Stimulated activated CD8-positive, alpha-beta memory T cell treated with anti-CD3 and anti-CD28 coated beads, Interleukin-7, amount 100 ng/mL, for 4 hours (primary cell): ENCODE measurements around the gene ZNF493.
A peak's percentile ranks its signal among the peaks of the same experiment; 100 is the strongest.

Source experiments
- DNase-seq, 2 donors: peaks; one replicate each; pipeline ENCODE4 v3.0.0-alpha.2; 2020; ENCODE audit warnings: low read depth in 2 of 2

Gene ZNF493

GRCh38 chr19:21462540-21462939, 65.6 kb downstream of the ZNF493 start:
- DNase-seq: no peak

GRCh38 chr19:21463449-21464105, 66.6 kb downstream of the ZNF493 start:
- no peak for DNase-seq

GRCh38 chr19:21466627-21467026, 69.7 kb downstream of the ZNF493 start:
- DNase-seq: no peak

- no peak for DNase-seq
These were observed 71.9 kb downstream of the ZNF493 start for GRCh38 chr19:21468791-21469190.

- no peak for DNase-seq
These were observed 75.6 kb downstream of the ZNF493 start for GRCh38 chr19:21472507-21472906.

GRCh38 chr19:21474671-21475181, 77.8 kb downstream of the ZNF493 start:
- DNase-seq: peak; percentile 35 to 42
